HepG2 (cell line): Measurements from ENCODE around the gene FUOM. TPM values are rescaled to one million over a fixed set of nuclear protein-coding genes. Genes with fewer than 3 reads are reported as not detected.

ENCODE experiments used
- ASH2L ChIP-seq: fragments of 300-600, 200-600 bp; sonication (generic); IDR thresholded peaks from 2 replicates; pipeline ENCODE4 v1.7.0; 2017; ENCODE audit warnings: low read depth, mild to moderate bottlenecking, moderate library complexity, mixed read lengths, low read length; ENCODE audit not compliant: insufficient read length
- GATAD1 ChIP-seq: IDR thresholded peaks from 2 replicates; pipeline ENCODE4 v1.6.1; 2016; ENCODE audit warnings: missing genetic modification reagents, missing compliant biosample characterization
- HDAC1 ChIP-seq: sonication (generic); formaldehyde crosslinking; IDR thresholded peaks from 2 replicates; pipeline ENCODE4 v1.5.1; 2020; ENCODE audit warnings: mild to moderate bottlenecking, missing genetic modification reagents
- HNF1B ChIP-seq: sonication (generic); formaldehyde crosslinking; IDR thresholded peaks from 2 replicates; pipeline ENCODE4 v1.5.1; 2020; ENCODE audit warnings: mild to moderate bottlenecking, moderate library complexity, missing genetic modification reagents
- HNRNPLL ChIP-seq: fragments of 200-400 bp; formaldehyde crosslinking; IDR thresholded peaks from 2 replicates; pipeline ENCODE4 v1.6.1; 2017; ENCODE audit warnings: mild to moderate bottlenecking, low read depth, low read length; ENCODE audit not compliant: poor library complexity, severe bottlenecking
- KLF12 ChIP-seq: sonication (generic); formaldehyde crosslinking; IDR thresholded peaks from 2 replicates; pipeline ENCODE4 v1.4.0; 2020; ENCODE audit warnings: missing genetic modification reagents, borderline replicate concordance
- MED1 ChIP-seq: sonication (generic); formaldehyde crosslinking; IDR thresholded peaks from 2 replicates; pipeline ENCODE4 v1.4.0; 2020; ENCODE audit warnings: missing genetic modification reagents
- MEIS1 ChIP-seq: sonication (generic); formaldehyde crosslinking; IDR thresholded peaks from 2 replicates; pipeline ENCODE4 v1.9.0; 2021; ENCODE audit warnings: mild to moderate bottlenecking, missing genetic modification reagents, moderate library complexity, borderline replicate concordance
- NONO ChIP-seq, 2 experiments: fragments of 450-650 bp in 1 of 2; sonication (generic) in 1 of 2; formaldehyde crosslinking in 1 of 2; IDR thresholded peaks in 1 of 2; conservative IDR thresholded peaks in 1 of 2; 2 replicates each; pipeline versions ENCODE4 v1.6.1 to v1.8.0; 2017 to 2022; ENCODE audit warnings: mild to moderate bottlenecking in 1 of 2, missing genetic modification reagents in 1 of 2, moderate library complexity in 1 of 2
- NR3C1 ChIP-seq: sonication (generic); formaldehyde crosslinking; IDR thresholded peaks from 2 replicates; pipeline ENCODE4 v1.4.0; 2020; ENCODE audit warnings: missing genetic modification reagents
- RNF2 ChIP-seq: fragments of 450-650 bp; conservative IDR thresholded peaks from 2 replicates; pipeline ENCODE4 v1.6.1; 2016; ENCODE audit warnings: low read depth
- SRSF9 ChIP-seq: fragments of 200-400 bp; formaldehyde crosslinking; IDR thresholded peaks from 2 replicates; pipeline ENCODE4 v1.6.1; 2018; ENCODE audit warnings: borderline replicate concordance, mild to moderate bottlenecking, low read depth, low read length; ENCODE audit not compliant: insufficient read depth, poor library complexity, severe bottlenecking
- THAP11 ChIP-seq: IDR thresholded peaks from 2 replicates; pipeline ENCODE4 v1.6.1; 2016; ENCODE audit warnings: missing biosample characterization, missing genetic modification reagents
- THAP7 ChIP-seq: sonication (generic); formaldehyde crosslinking; IDR thresholded peaks from 2 replicates; pipeline ENCODE4 v1.8.1; 2023; ENCODE audit warnings: mild to moderate bottlenecking, missing genetic modification reagents
- TMF1 ChIP-seq: sonication (generic); formaldehyde crosslinking; IDR thresholded peaks from 2 replicates; pipeline ENCODE4 v1.8.1; 2022; ENCODE audit warnings: low read depth, missing genetic modification reagents
- YY1 ChIP-seq: IDR thresholded peaks from 2 replicates; pipeline ENCODE4 v1.6.1; 2011; ENCODE audit warnings: low read length, low read depth, moderate library complexity, mild to moderate bottlenecking; ENCODE audit not compliant: insufficient read depth, insufficient replicate concordance
- ZBTB34 ChIP-seq: sonication (generic); formaldehyde crosslinking; IDR thresholded peaks from 2 replicates; pipeline ENCODE4 v1.8.0; 2022; ENCODE audit warnings: mild to moderate bottlenecking, missing genetic modification reagents
- ZBTB43 ChIP-seq: sonication (generic); formaldehyde crosslinking; conservative IDR thresholded peaks from 2 replicates; pipeline ENCODE4 v1.4.0; 2020; ENCODE audit warnings: missing genetic modification reagents
- ZNF235 ChIP-seq: sonication (generic); formaldehyde crosslinking; IDR thresholded peaks from 2 replicates; pipeline ENCODE4 v1.8.1; 2023; ENCODE audit warnings: mild to moderate bottlenecking, missing genetic modification reagents, borderline replicate concordance
- ZNF891 ChIP-seq: sonication (generic); formaldehyde crosslinking; IDR thresholded peaks from 2 replicates; pipeline ENCODE4 v1.5.0; 2020; ENCODE audit warnings: mild to moderate bottlenecking, missing genetic modification reagents
- ZSCAN31 ChIP-seq: sonication (generic); formaldehyde crosslinking; IDR thresholded peaks from 2 replicates; pipeline ENCODE4 v1.5.0; 2020; ENCODE audit warnings: low read depth, mild to moderate bottlenecking, missing genetic modification reagents
- ZSCAN5A ChIP-seq: sonication (generic); formaldehyde crosslinking; IDR thresholded peaks from 2 replicates; pipeline ENCODE4 v1.8.0; 2022; ENCODE audit warnings: mild to moderate bottlenecking, missing genetic modification reagents, borderline replicate concordance
- polyA plus RNA-seq, 8 experiments: library from polyadenylated mRNA; depleted of rRNA in 3 of 8; stranded (reverse) in 7 of 8; unstranded in 1 of 8; fragments of >200 nt; fragmentation: Illumina TruSeq in 4 of 8; extraction: Trizol in 4 of 8; gene quantifications; 2 replicates each; pipeline versions ENCODE4 v1.2.1 to v1.2.3, GENCODE V29; 2011 to 2016; ENCODE audit warnings: low read depth in 4 of 8, missing spikeins in 1 of 8, mixed read lengths in 1 of 8; ENCODE audit not compliant: insufficient read depth in 1 of 8
- total RNA-seq, 5 experiments: library from RNA; depleted of rRNA; stranded (reverse); fragments of >200 nt; fragmentation: Illumina TruSeq; extraction: Trizol; gene quantifications; 2 replicates each; pipeline ENCODE4 v1.2.3, GENCODE V29; 2016; ENCODE audit warnings: low read depth in 1 of 5

FUOM gene
- total and polyA plus RNA-seq, 2 of the 13 experiments (the other 11 are each of a cell fraction or from before 2014, with no cell fraction given), result 27.5 to 60.4 TPM

GRCh38 chr10:133308421-133309099 is 49.3 kb downstream of the FUOM start, which contains the start of the genes TUBGCP2 and ZNF511 (continued):
- TF ChIP-seq ZBTB43 (CRISPR knock-in tag) (0 out of 2 replicates have a peak, but pooled peaks have one; percentile 52), NR3C1 (no peak), TMF1 (no peak), NONO (IDR thresholded peaks at IDR 0.05) (no peak), NONO (CRISPR knock-in tag; conservative IDR thresholded peaks at IDR 0.05) (peak; percentile 48; the same call in 1 of the 2 replicates), YY1 (peak; percentile 69), HNRNPLL (peak; percentile 27), GATAD1 (CRISPR knock-in tag) (peak; percentile 89), ZSCAN5A (CRISPR knock-in tag) (no peak), THAP11 (CRISPR knock-in tag) (peak; percentile 86), ZNF891 (CRISPR knock-in tag) (peak; percentile 21; the same call in 1 of the 2 replicates), SRSF9 (no peak), KLF12 (CRISPR knock-in tag) (0 out of 2 replicates have a peak, but pooled peaks have one; percentile 20), MEIS1 (CRISPR knock-in tag) (no peak), ZNF235 (CRISPR knock-in tag) (0 out of 2 replicates have a peak, but pooled peaks have one; percentile 41), HDAC1 (CRISPR knock-in tag) (peak; percentile 16; the same call in 1 of the 2 replicates), HNF1B (CRISPR knock-in tag) (0 out of 2 replicates have a peak, but pooled peaks have one; percentile 5), ZSCAN31 (CRISPR knock-in tag) (no peak), MED1 (CRISPR knock-in tag) (no peak), RNF2 (peak; percentile 44; the same call in 1 of the 2 replicates), ASH2L (peak; percentile 94), ZBTB34 (CRISPR knock-in tag) (no peak), THAP7 (0 out of 2 replicates have a peak, but pooled peaks have one; percentile 4)
